ENCODE measurements around the gene SCLY. TPM values are rescaled to one million over a fixed set of nuclear protein-coding genes. Genes with fewer than 3 reads are reported as not detected.

The SCLY gene
- total and polyA plus RNA-seq, 2 of the 13 experiments (the other 11 are each of a cell fraction or from before 2014, with no cell fraction given): 27.9 to 38.6 TPM

DNA sequence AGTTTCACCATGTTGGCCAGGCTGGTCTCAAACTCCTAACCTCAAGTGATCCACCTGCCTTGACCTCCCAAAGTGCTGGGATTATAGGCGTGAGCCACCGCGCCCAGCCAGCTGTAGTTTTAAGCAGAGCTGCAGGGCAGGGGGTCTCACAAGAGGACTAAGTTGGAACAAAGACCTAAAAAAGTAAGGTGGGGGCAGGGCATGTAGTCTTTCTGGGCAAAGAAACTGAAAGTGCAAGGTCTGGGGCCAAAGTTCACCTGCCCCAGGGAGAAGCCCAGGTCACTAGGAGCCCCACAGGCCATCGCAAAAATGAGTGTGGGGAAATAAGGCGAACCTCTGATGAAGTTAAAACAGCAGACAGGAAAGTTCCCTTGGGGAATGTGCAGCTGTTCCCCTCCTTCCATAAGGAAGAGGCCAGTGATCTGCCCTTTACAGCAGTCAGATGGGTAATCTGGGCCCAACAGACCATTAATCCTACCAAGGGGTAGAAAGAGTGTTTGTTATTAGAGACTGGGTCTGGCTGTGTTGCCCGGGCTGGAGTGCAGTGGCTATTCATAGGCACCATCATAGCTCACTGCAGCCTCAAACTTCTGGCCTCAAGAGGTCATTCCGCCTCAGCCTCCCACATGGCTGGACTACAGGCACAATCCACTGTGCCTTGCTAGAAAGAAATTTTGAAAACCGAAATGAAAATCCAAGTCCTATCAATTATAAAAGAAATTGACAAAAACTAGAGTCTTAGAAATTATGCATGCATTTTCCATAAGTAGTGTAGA, 2.8 kb downstream of the SCLY start (continued):
- TF ChIP-seq, protein P1, sequence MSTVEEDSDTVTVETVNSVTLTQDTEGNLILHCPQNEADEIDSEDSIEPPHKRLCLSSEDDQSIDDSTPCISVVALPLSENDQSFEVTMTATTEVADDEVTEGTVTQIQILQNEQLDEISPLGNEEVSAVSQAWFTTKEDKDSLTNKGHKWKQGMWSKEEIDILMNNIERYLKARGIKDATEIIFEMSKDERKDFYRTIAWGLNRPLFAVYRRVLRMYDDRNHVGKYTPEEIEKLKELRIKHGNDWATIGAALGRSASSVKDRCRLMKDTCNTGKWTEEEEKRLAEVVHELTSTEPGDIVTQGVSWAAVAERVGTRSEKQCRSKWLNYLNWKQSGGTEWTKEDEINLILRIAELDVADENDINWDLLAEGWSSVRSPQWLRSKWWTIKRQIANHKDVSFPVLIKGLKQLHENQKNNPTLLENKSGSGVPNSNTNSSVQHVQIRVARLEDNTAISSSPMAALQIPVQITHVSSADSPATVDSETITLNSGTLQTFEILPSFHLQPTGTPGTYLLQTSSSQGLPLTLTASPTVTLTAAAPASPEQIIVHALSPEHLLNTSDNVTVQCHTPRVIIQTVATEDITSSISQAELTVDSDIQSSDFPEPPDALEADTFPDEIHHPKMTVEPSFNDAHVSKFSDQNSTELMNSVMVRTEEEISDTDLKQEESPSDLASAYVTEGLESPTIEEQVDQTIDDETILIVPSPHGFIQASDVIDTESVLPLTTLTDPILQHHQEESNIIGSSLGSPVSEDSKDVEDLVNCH (CRISPR knock-in tag; IDR thresholded peaks at IDR 0.05): no peak
- TF ChIP-seq HOXA7 (CRISPR knock-in tag; IDR thresholded peaks at IDR 0.05): no peak
- TF ChIP-seq, protein P2, sequence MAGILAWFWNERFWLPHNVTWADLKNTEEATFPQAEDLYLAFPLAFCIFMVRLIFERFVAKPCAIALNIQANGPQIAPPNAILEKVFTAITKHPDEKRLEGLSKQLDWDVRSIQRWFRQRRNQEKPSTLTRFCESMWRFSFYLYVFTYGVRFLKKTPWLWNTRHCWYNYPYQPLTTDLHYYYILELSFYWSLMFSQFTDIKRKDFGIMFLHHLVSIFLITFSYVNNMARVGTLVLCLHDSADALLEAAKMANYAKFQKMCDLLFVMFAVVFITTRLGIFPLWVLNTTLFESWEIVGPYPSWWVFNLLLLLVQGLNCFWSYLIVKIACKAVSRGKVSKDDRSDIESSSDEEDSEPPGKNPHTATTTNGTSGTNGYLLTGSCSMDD (CRISPR knock-in tag; IDR thresholded peaks at IDR 0.05): no peak
- TF ChIP-seq SIN3A (IDR thresholded peaks at IDR 0.05; ENCODE audit: borderline replicate concordance, low read depth, low read length): no peak
- TF ChIP-seq PLRG1 (conservative IDR thresholded peaks at IDR 0.05): no peak
- no peak for TF ChIP-seq ZNF563 (CRISPR knock-in tag; IDR thresholded peaks at IDR 0.05)
- TF ChIP-seq ZNF496 (CRISPR knock-in tag; IDR thresholded peaks at IDR 0.05; ENCODE audit: insufficient replicate concordance): no peak
- TF ChIP-seq ZNF124 (CRISPR knock-in tag; IDR thresholded peaks at IDR 0.05): no peak
- TF ChIP-seq, protein P3, sequence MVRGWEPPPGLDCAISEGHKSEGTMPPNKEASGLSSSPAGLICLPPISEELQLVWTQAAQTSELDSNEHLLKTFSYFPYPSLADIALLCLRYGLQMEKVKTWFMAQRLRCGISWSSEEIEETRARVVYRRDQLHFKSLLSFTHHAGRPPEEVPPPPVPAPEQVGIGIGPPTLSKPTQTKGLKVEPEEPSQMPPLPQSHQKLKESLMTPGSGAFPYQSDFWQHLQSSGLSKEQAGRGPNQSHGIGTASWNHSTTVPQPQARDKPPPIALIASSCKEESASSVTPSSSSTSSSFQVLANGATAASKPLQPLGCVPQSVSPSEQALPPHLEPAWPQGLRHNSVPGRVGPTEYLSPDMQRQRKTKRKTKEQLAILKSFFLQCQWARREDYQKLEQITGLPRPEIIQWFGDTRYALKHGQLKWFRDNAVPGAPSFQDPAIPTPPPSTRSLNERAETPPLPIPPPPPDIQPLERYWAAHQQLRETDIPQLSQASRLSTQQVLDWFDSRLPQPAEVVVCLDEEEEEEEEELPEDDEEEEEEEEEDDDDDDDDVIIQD (CRISPR knock-in tag; IDR thresholded peaks at IDR 0.05; ENCODE audit: low read depth): no peak
- no peak for TF ChIP-seq HOXD1 (CRISPR knock-in tag; IDR thresholded peaks at IDR 0.05)
- no peak for TF ChIP-seq ZNF775 (CRISPR knock-in tag; IDR thresholded peaks at IDR 0.05; ENCODE audit: borderline replicate concordance)
- TF ChIP-seq CAMTA2 (CRISPR knock-in tag; IDR thresholded peaks at IDR 0.05; ENCODE audit: borderline replicate concordance): no peak
- TF ChIP-seq ZNF251 (CRISPR knock-in tag; IDR thresholded peaks at IDR 0.05): no peak
- no peak for TF ChIP-seq ZNF678 (CRISPR knock-in tag; IDR thresholded peaks at IDR 0.05)
- TF ChIP-seq KAT8 (CRISPR knock-in tag; IDR thresholded peaks at IDR 0.05): peak; percentile 22; the same call in 1 of the 2 replicates
- no peak for TF ChIP-seq CREB1 (IDR thresholded peaks at IDR 0.05)
- no peak for TF ChIP-seq CREB1 (CRISPR knock-in tag; IDR thresholded peaks at IDR 0.05)
- TF ChIP-seq ZEB1 (IDR thresholded peaks at IDR 0.05; ENCODE audit: insufficient replicate concordance, low read depth): no peak
- no peak for TF ChIP-seq ZNF598 (CRISPR knock-in tag; IDR thresholded peaks at IDR 0.05; ENCODE audit: borderline replicate concordance)
- TF ChIP-seq, protein P4, sequence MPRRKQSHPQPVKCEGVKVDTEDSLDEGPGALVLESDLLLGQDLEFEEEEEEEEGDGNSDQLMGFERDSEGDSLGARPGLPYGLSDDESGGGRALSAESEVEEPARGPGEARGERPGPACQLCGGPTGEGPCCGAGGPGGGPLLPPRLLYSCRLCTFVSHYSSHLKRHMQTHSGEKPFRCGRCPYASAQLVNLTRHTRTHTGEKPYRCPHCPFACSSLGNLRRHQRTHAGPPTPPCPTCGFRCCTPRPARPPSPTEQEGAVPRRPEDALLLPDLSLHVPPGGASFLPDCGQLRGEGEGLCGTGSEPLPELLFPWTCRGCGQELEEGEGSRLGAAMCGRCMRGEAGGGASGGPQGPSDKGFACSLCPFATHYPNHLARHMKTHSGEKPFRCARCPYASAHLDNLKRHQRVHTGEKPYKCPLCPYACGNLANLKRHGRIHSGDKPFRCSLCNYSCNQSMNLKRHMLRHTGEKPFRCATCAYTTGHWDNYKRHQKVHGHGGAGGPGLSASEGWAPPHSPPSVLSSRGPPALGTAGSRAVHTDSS (CRISPR knock-in tag; conservative IDR thresholded peaks at IDR 0.05): no peak
